ENCODE data around the gene CUEDC1. TPM values are rescaled to one million over a fixed set of nuclear protein-coding genes. Genes with fewer than 3 reads are reported as not detected.

CUEDC1 gene
- total and polyA plus RNA-seq, 2 of the 13 experiments (the other 11 are each of a cell fraction or from before 2014, with no cell fraction given) = 7.4 to 12.9 TPM

GRCh38 chr17:57943645-57944044 lies 11.6 kb downstream of the CUEDC1 start:
- POLR2A ChIA-PET = no interaction called here
- H2AFZ ChIP-seq (ENCODE audit: low read length) = no peak overlapping the region
- intact Hi-C loops (cut with micrococcal nuclease; ENCODE audit: unreplicated experiment) (no loop called here), in situ Hi-C loops (cut with HindIII; ENCODE audit: extremely low pct_ligation_motif_present, low pct_unique_long_range_greater_than_20kb) (no loop called here)
- no peak overlapping the region for H3K9ac ChIP-seq (ENCODE audit: insufficient read depth, low read depth, low read length)
- FAIRE-seq = no peak
- H3K79me2 ChIP-seq (ENCODE audit: insufficient read depth, low read length) = no peaks in the 10 kb centered on the region
- H3K9me3 ChIP-seq (ENCODE audit: low read length) = no peaks in the 10 kb centered on the region
- H3K4me2 ChIP-seq (ENCODE audit: low read depth, low read length) = no peak overlapping the region
- no peak for DNase-seq (ENCODE audit: low spot score)
- no peaks in the 10 kb centered on the region for H3K27me3 ChIP-seq (ENCODE audit: control insufficient read depth in 1 of 2, insufficient read depth in 2 of 2, low read length in 2 of 2)
- 91% methylated on average over 3 of the region's 3 CpGs for WGBS (ENCODE audit: low lambda C conversion rate)
- TF ChIP-seq ZNF24 (IDR thresholded peaks at IDR 0.05) (no peak), IKZF5 (CRISPR knock-in tag; IDR thresholded peaks at IDR 0.05) (no peak)
- no peaks in the 10 kb centered on the region for H3K36me3 ChIP-seq (replicated peaks in 1 of 2; ENCODE audit: control insufficient read depth in 1 of 2, insufficient read depth in 2 of 2, low read length in 2 of 2)
- BruUV-seq (replicated peaks) = no TSS peak
- H3K4me3 ChIP-seq (replicated peaks in 1 of 3; ENCODE audit: insufficient read depth in 1 of 3, low read depth in 2 of 3, low read length in 3 of 3) = no peak overlapping the region
- no peaks in the 10 kb centered on the region for H4K20me1 ChIP-seq (ENCODE audit: insufficient read depth, low read length)
- peaks cover 71% of the 10 kb centered on the region for H3K4me1 ChIP-seq (ENCODE audit: insufficient read depth, low read length)
- no peak overlapping the region for H3K27ac ChIP-seq (ENCODE audit: extremely low read length, insufficient read depth, low read length)
- CTCF ChIA-PET (ENCODE audit: low intra/inter-chr PET ratio, low total read pairs) = no interaction called here
- ATAC-seq = no peak

DNA sequence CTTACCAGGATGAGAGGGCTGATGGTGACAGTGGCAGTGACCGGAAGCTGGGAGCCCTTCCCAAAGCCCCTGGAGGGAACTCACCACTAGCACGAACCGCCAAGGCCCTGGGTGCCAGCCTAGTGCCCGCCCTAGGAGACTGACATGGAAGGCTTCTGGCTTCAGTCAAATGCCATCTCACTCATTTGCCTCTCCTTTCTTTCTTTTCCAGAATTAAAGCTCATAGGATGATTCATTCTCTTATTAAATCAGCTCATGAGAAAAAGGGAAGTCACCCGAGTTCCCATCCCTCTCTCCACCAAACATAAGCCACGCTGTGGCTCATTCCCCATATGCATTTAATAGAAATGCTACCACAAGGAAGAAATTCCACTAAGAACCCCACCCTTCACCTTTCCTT lies 12.1 kb downstream of the CUEDC1 start:
- no peaks in the 10 kb centered on the region for H3K9me3 ChIP-seq (ENCODE audit: low read length)
- no peaks in the 10 kb centered on the region for H4K20me1 ChIP-seq (ENCODE audit: insufficient read depth, low read length)
- no peaks in the 10 kb centered on the region for H3K36me3 ChIP-seq (replicated peaks in 1 of 2; ENCODE audit: control insufficient read depth in 1 of 2, insufficient read depth in 2 of 2, low read length in 2 of 2)
- no peak for FAIRE-seq
- TF ChIP-seq ZNF350 (CRISPR knock-in tag; IDR thresholded peaks at IDR 0.05; ENCODE audit: borderline replicate concordance, low read depth) = no peak
- H3K4me1 ChIP-seq (ENCODE audit: insufficient read depth, low read length) = peaks cover 71% of the 10 kb centered on the region
- no peak overlapping the region for H3K27ac ChIP-seq (ENCODE audit: extremely low read length, insufficient read depth, low read length)
- H3K79me2 ChIP-seq (ENCODE audit: insufficient read depth, low read length) = no peaks in the 10 kb centered on the region
- no peak for DNase-seq (ENCODE audit: low spot score)
- H3K4me3 ChIP-seq (replicated peaks in 1 of 3; ENCODE audit: insufficient read depth in 1 of 3, low read depth in 2 of 3, low read length in 3 of 3) = no peak overlapping the region
- H2AFZ ChIP-seq (ENCODE audit: low read length) = no peak overlapping the region
- in situ Hi-C loops (cut with HindIII; ENCODE audit: extremely low pct_ligation_motif_present, low pct_unique_long_range_greater_than_20kb) (no loop called here), intact Hi-C loops (cut with micrococcal nuclease; ENCODE audit: unreplicated experiment) (no loop called here)
- H3K9ac ChIP-seq (ENCODE audit: insufficient read depth, low read depth, low read length) = no peak overlapping the region
- BruUV-seq (replicated peaks) = no TSS peak
- H3K27me3 ChIP-seq (ENCODE audit: control insufficient read depth in 1 of 2, insufficient read depth in 2 of 2, low read length in 2 of 2) = no peaks in the 10 kb centered on the region
- ChIA-PET CTCF (ENCODE audit: low intra/inter-chr PET ratio, low total read pairs) (no interaction called here), POLR2A (no interaction called here)
- 96% methylated on average over 6 of the region's 6 CpGs for WGBS (ENCODE audit: low lambda C conversion rate)
- ATAC-seq = no peak
- no peak overlapping the region for H3K4me2 ChIP-seq (ENCODE audit: low read depth, low read length)

Measured in HepG2 (cell line).